Endothelial cell of umbilical vein (primary cell): ENCODE measurements around the gene TMC2. TPM values are rescaled to one million over a fixed set of nuclear protein-coding genes. Genes with fewer than 3 reads are reported as not detected.

Experiments used
- BruUV-seq: library from RNA; stranded (reverse); fragments of 400-500 nt; replicated peaks from 2 replicates; lab custom pipeline; 2021; lab: Mats Ljungman, UMichigan
- CTCF ChIA-PET: fragments of 300-600, 350-600 bp; sonication (Branson Sonifier 250); formaldehyde crosslinking; loops from one replicate; lab custom pipeline; 2021; ENCODE audit warnings: antibody characterized with exemption, inconsistent platforms; lab: Charles Lee
- POLR2A ChIA-PET: fragments of 300-600, 350-600 bp; sonication (Branson Sonifier 250); formaldehyde crosslinking; loops from one replicate; lab custom pipeline; 2021; ENCODE audit warnings: antibody characterized with exemption, inconsistent platforms; lab: Charles Lee
- DNase-seq: peaks from one replicate; pipeline ENCODE4 v3.0.0-alpha.2; 2011; ENCODE audit warnings: low read depth, low spot score
- FAIRE-seq: peaks from 2 replicates; lab custom pipeline; 2011; peaks lifted over from hg19 to GRCh38; lab: Jason Lieb, UNC
- H2AFZ ChIP-seq: 2 replicates; pipeline ENCODE4 v1.6.0; 2012; ENCODE audit warnings: low read depth, low read length, control low read depth, inconsistent platforms
- H3K27ac ChIP-seq: 2 replicates; pipeline ENCODE4 v1.5.1; 2011; ENCODE audit warnings: low read depth, mild to moderate bottlenecking, control low read depth, low read length, moderate library complexity; ENCODE audit not compliant: insufficient read depth
- H3K27me3 ChIP-seq, 2 experiments: 2 replicates each; pipeline versions ENCODE4 v1.6.0 to v1.6.1; 2011; ENCODE audit warnings: low read length in 2 of 2, mixed read lengths in 1 of 2; ENCODE audit not compliant: control insufficient read depth in 2 of 2, insufficient read depth in 2 of 2
- H3K36me3 ChIP-seq, 2 experiments: 2 replicates in 1 of 2; 3 replicates in 1 of 2; pipeline ENCODE4 v1.5.1; 2011; ENCODE audit warnings: low read length in 2 of 2, mild to moderate bottlenecking in 1 of 2, moderate library complexity in 1 of 2; ENCODE audit not compliant: control insufficient read depth in 2 of 2, insufficient read depth in 2 of 2; ENCODE audit errors: extremely low read depth in 1 of 2
- H3K4me1 ChIP-seq: 3 replicates; pipeline ENCODE4 v1.5.1; 2011; ENCODE audit warnings: mild to moderate bottlenecking, low read length; ENCODE audit not compliant: control insufficient read depth, insufficient read depth; ENCODE audit errors: extremely low read depth
- H3K4me2 ChIP-seq: 2 replicates; pipeline ENCODE4 v1.6.1; 2011; ENCODE audit warnings: low read length, control low read depth, mixed read lengths; ENCODE audit not compliant: insufficient read depth
- H3K4me3 ChIP-seq, 3 experiments: fragments of 200-600 bp in 1 of 3; sonication (generic), shearing (Covaris generic) in 1 of 3; replicated peaks in 1 of 3; 2 replicates each; pipeline ENCODE4 v1.5.1; 2011 to 2016; ENCODE audit warnings: control low read depth in 3 of 3, low read length in 3 of 3, mild to moderate bottlenecking in 2 of 3, inconsistent platforms in 1 of 3, low read depth in 1 of 3, moderate library complexity in 1 of 3; ENCODE audit not compliant: insufficient read depth in 1 of 3
- H3K79me2 ChIP-seq: 2 replicates; pipeline ENCODE4 v1.6.0; 2012; ENCODE audit warnings: low read length, inconsistent platforms; ENCODE audit not compliant: control insufficient read depth, insufficient read depth
- H3K9ac ChIP-seq: replicated peaks from 2 replicates; pipeline ENCODE3; 2011; ENCODE audit warnings: low read length, control low read depth; ENCODE audit not compliant: insufficient read depth; ENCODE audit errors: extremely low read depth
- H3K9me1 ChIP-seq: replicated peaks from 3 replicates; pipeline ENCODE4 v1.6.0; 2011; ENCODE audit warnings: mild to moderate bottlenecking, low read length; ENCODE audit not compliant: control insufficient read depth, insufficient read depth; ENCODE audit errors: extremely low read depth
- H3K9me3 ChIP-seq: replicated peaks from 2 replicates; pipeline ENCODE4 v1.5.1; 2012; ENCODE audit warnings: low read length, inconsistent platforms; ENCODE audit not compliant: control insufficient read depth, insufficient read depth
- H4K20me1 ChIP-seq: replicated peaks from 2 replicates; pipeline ENCODE3; 2011; ENCODE audit warnings: mild to moderate bottlenecking, low read length; ENCODE audit not compliant: control insufficient read depth, insufficient read depth; ENCODE audit errors: extremely low read depth
- CTCF ChIP-seq, 2 donors: IDR thresholded peaks; 1 replicate in 1 of 2; 2 replicates in 1 of 2; pipeline ENCODE4 v1.5.1; 2011; ENCODE audit warnings: low read length in 2 of 2, mild to moderate bottlenecking in 2 of 2, moderate library complexity in 2 of 2, control low read depth in 1 of 2, inconsistent platforms in 1 of 2, low read depth in 1 of 2; ENCODE audit not compliant: insufficient read depth in 1 of 2; ENCODE audit errors: extremely low read depth in 1 of 2
- EZH2 ChIP-seq: IDR thresholded peaks from 2 replicates; pipeline ENCODE4 v1.6.1; 2012; ENCODE audit warnings: borderline replicate concordance, low read depth, mild to moderate bottlenecking, moderate library complexity, low read length, inconsistent platforms; ENCODE audit not compliant: severe bottlenecking
- FOS ChIP-seq: IDR thresholded peaks from 2 replicates; pipeline ENCODE4 v1.6.1; 2011; ENCODE audit warnings: mild to moderate bottlenecking, low read length, moderate library complexity, borderline replicate concordance; ENCODE audit not compliant: insufficient read depth
- GATA2 ChIP-seq: IDR thresholded peaks from 2 replicates; pipeline ENCODE4 v1.7.0; 2011; ENCODE audit warnings: low read depth, mild to moderate bottlenecking, moderate library complexity, mixed read lengths, low read length; ENCODE audit not compliant: insufficient read length, insufficient read depth
- JUN ChIP-seq: IDR thresholded peaks from 2 replicates; pipeline ENCODE4 v1.6.1; 2011; ENCODE audit warnings: borderline replicate concordance, low read depth; ENCODE audit not compliant: insufficient read length, insufficient read depth
- MAX ChIP-seq: IDR thresholded peaks from 2 replicates; pipeline ENCODE4 v1.6.1; 2011; ENCODE audit not compliant: insufficient read depth, insufficient read length
- MYC ChIP-seq: IDR thresholded peaks from one replicate; pipeline ENCODE4 v1.6.1; 2011; ENCODE audit warnings: mild to moderate bottlenecking, low read depth, low read length
- POLR2A ChIP-seq: IDR thresholded peaks from 2 replicates; pipeline ENCODE4 v1.6.1; 2012; ENCODE audit warnings: low read depth, mild to moderate bottlenecking, control low read depth, low read length
- POLR2AphosphoS5 ChIP-seq: IDR thresholded peaks from 2 replicates; pipeline ENCODE4 v1.6.1; 2012; ENCODE audit warnings: low read depth, mild to moderate bottlenecking, control low read depth, low read length, moderate library complexity; ENCODE audit not compliant: insufficient read depth
- dilution Hi-C: fragments of 300-500 bp; cut with MboI; formaldehyde crosslinking; loops from one replicate; pipeline ENCODE4 v1.15.0; 2019; ENCODE audit warnings: low sequenced_read_pairs; ENCODE audit not compliant: extremely low pct_ligation_motif_present
- intact Hi-C: fragments of 100-400 bp; cut with micrococcal nuclease; formaldehyde crosslinking; loops from one replicate; pipeline ENCODE4 v1.10.0; 2022
- polyA plus RNA-seq, 4 experiments: library from polyadenylated mRNA; depleted of rRNA in 3 of 4; stranded (reverse) in 3 of 4; unstranded in 1 of 4; fragments of >200 nt; gene quantifications; 2 replicates each; pipeline versions ENCODE4 v1.2.1 to v1.2.3, GENCODE V29; 2011 to 2012; ENCODE audit warnings: missing spikeins in 1 of 4
- total RNA-seq: library from RNA; stranded (reverse); gene quantifications from 2 replicates; pipeline ENCODE4 v1.2.3, GENCODE V29; 2021

Gene TMC2
- total and polyA plus RNA-seq, 2 donors (not counting 3 experiments of a cell fraction or from before 2014, with no cell fraction given) = not detected

GRCh38 chr20:2631228-2631627 lies 94.9 kb downstream of the TMC2 start:
- H2AFZ ChIP-seq = no peak overlapping the region
- no peak overlapping the region for H3K4me2 ChIP-seq
- POLR2A ChIA-PET = no interaction called here
- H3K27ac ChIP-seq = no peak overlapping the region
- H3K9me3 ChIP-seq = no peaks in the 10 kb centered on the region
- H3K36me3 ChIP-seq = no peaks in the 10 kb centered on the region
- no TSS peak for BruUV-seq
- H3K27me3 ChIP-seq = peaks cover 28 to 34% of the 10 kb centered on the region in 2 experiments
- no peaks in the 10 kb centered on the region for H3K9me1 ChIP-seq
- H3K4me1 ChIP-seq = no peaks in the 10 kb centered on the region
- intact Hi-C loops = no loop called here
- no peak overlapping the region for H3K4me3 ChIP-seq
- CTCF ChIA-PET = interaction anchor here (1.0 to 1.5 kb wide), 4 partner anchors 10 to 108 kb away, joined by 3 to 6 read pairs (median 3); no protein-coding TSS in a partner anchor
- H3K9ac ChIP-seq = no peak overlapping the region
- dilution Hi-C loops = no loop called here
- FAIRE-seq (no peak), DNase-seq (no peak)
- H4K20me1 ChIP-seq = no peaks in the 10 kb centered on the region
- no peak for TF ChIP-seq FOS
- TF ChIP-seq GATA2 = no peak
- no peak for TF ChIP-seq POLR2AphosphoS5
- TF ChIP-seq MAX = no peak
- TF ChIP-seq JUN = no peak
- no peak for TF ChIP-seq CTCF (IDR thresholded peaks at IDR 0.05; ENCODE audit: extremely low read depth in 1 of 2, insufficient read depth in 1 of 2, low read depth in 1 of 2, low read length in 2 of 2)
- TF ChIP-seq MYC = no peak
- no peak for TF ChIP-seq POLR2A
- no peak for TF ChIP-seq EZH2
- H3K79me2 ChIP-seq = no peaks in the 10 kb centered on the region
